Body of pancreas (tissue), 4 donors: ENCODE measurements around the gene HSPE1.
A peak's percentile ranks its signal among the peaks of the same experiment; 100 is the strongest.

Experiments
- POLR2A ChIP-seq, 3 donors: fragments of 450-650 bp; IDR thresholded peaks; one replicate each; pipeline ENCODE4 v1.6.1; 2016; ENCODE audit warnings: antibody characterized with exemption in 3 of 3, mild to moderate bottlenecking in 2 of 3
- TF ChIP-seq, protein P1 (sequence below), 7 experiments: fragments of 450-650 bp in 4 of 7; fragments of 200-600 bp in 3 of 7; sonication (generic) in 3 of 7; IDR thresholded peaks; one replicate each; pipeline ENCODE4 v1.5.1; 2016 to 2019; ENCODE audit warnings: antibody characterized with exemption in 7 of 7

DNA sequence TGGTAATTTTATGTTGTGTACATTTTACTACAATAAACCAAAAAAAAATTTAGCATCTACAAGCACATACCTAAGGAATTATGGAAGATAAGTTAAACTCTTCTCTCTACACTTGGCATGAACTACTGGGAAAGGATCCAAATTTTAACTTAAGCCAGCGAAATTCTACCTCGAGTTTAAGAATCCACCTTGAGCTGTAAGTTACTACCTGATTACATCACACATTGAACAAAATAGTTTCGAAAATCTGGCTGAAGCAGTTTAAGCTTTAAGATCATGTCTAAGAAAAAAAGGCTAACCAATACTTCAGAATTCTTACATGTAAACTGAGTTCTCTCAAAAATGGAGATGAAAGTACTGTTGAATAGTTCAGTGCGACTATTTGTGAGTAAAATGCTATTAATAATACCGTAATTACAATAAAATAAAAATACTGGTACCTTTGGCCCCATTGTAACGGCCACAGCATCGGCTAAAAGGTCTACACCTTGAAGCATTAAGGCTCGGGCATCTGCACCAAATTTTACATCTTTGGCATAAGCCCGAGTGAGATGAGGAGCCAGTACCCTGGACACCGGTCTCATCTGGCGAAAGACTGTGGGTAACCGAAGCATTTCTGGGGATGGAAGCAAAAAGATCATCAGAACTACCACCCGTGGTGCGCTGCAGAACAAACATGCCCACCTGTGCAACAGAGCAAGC is 1.8 kb upstream of the HSPE1 start:
- TF ChIP-seq, protein P1, sequence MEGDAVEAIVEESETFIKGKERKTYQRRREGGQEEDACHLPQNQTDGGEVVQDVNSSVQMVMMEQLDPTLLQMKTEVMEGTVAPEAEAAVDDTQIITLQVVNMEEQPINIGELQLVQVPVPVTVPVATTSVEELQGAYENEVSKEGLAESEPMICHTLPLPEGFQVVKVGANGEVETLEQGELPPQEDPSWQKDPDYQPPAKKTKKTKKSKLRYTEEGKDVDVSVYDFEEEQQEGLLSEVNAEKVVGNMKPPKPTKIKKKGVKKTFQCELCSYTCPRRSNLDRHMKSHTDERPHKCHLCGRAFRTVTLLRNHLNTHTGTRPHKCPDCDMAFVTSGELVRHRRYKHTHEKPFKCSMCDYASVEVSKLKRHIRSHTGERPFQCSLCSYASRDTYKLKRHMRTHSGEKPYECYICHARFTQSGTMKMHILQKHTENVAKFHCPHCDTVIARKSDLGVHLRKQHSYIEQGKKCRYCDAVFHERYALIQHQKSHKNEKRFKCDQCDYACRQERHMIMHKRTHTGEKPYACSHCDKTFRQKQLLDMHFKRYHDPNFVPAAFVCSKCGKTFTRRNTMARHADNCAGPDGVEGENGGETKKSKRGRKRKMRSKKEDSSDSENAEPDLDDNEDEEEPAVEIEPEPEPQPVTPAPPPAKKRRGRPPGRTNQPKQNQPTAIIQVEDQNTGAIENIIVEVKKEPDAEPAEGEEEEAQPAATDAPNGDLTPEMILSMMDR (IDR thresholded peaks at IDR 0.05): no peak
- TF ChIP-seq POLR2A (IDR thresholded peaks at IDR 0.05): peak in 2 of 3 donors; percentile 22 to 33
